Esophagus squamous epithelium (tissue), 4 donors: ENCODE measurements around the gene SRGAP3.

ENCODE experiments used
- POLR2A ChIP-seq, 4 donors: fragments of 450-650 bp; IDR thresholded peaks; one replicate each; pipeline ENCODE4 v1.6.1; 2017; ENCODE audit warnings: antibody characterized with exemption in 4 of 4, mild to moderate bottlenecking in 4 of 4, moderate library complexity in 3 of 4
- TF ChIP-seq, protein P1 (sequence below), 6 experiments: fragments of 450-650 bp in 4 of 6; fragments of 200-600 bp in 2 of 6; sonication (generic) in 2 of 6; IDR thresholded peaks; one replicate each; pipeline ENCODE4 v1.5.1; 2016 to 2019; ENCODE audit warnings: antibody characterized with exemption in 6 of 6, mild to moderate bottlenecking in 4 of 6, moderate library complexity in 4 of 6

DNA sequence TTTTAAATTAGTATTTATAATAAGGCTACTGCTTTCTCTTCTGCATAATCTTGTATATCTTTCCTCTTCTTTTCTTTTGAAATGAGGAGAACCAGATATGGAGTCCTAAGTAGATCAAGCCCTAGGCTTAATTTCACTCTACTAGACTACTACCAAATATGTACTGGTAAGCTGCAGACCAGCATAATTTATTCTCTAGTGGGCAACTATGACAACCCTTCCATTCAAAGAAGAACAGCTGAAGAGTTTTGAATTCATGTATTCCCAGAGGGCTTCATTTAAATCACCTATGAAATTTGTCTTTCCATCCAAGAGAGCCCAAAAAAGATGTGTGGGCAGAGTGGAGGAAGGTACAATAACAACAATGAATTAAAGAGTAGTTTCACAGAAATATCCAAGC lies 296.1 kb downstream of the SRGAP3 start:
- TF ChIP-seq, protein P1, sequence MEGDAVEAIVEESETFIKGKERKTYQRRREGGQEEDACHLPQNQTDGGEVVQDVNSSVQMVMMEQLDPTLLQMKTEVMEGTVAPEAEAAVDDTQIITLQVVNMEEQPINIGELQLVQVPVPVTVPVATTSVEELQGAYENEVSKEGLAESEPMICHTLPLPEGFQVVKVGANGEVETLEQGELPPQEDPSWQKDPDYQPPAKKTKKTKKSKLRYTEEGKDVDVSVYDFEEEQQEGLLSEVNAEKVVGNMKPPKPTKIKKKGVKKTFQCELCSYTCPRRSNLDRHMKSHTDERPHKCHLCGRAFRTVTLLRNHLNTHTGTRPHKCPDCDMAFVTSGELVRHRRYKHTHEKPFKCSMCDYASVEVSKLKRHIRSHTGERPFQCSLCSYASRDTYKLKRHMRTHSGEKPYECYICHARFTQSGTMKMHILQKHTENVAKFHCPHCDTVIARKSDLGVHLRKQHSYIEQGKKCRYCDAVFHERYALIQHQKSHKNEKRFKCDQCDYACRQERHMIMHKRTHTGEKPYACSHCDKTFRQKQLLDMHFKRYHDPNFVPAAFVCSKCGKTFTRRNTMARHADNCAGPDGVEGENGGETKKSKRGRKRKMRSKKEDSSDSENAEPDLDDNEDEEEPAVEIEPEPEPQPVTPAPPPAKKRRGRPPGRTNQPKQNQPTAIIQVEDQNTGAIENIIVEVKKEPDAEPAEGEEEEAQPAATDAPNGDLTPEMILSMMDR (IDR thresholded peaks at IDR 0.05): no peak
- TF ChIP-seq POLR2A (IDR thresholded peaks at IDR 0.05): no peak
